ENCODE results near the gene PNMA3.

DNA sequence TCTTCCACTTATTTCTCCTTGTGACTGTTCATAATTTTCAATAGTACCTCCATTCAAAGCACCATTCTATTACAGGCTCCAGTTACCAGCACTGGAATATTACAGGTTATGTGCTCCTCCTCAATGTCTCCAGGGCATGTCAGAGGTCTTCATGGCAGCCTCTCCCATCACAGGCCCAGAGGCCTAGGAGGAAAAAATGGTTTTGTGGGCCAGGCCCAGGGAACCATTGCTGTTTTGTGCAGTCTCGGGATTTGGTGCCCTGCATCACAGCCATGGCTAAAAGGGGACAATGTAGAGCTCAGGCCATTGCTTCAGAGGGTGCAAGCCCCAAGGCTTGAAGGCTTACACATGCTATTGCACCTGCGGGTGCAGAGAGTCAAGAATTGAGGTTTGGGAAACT, 7.2 kb upstream of the PNMA3 start:
- TF ChIP-seq EZH2 (IDR thresholded peaks at IDR 0.05; ENCODE audit: low read depth), result no peak
- TF ChIP-seq, protein P1, sequence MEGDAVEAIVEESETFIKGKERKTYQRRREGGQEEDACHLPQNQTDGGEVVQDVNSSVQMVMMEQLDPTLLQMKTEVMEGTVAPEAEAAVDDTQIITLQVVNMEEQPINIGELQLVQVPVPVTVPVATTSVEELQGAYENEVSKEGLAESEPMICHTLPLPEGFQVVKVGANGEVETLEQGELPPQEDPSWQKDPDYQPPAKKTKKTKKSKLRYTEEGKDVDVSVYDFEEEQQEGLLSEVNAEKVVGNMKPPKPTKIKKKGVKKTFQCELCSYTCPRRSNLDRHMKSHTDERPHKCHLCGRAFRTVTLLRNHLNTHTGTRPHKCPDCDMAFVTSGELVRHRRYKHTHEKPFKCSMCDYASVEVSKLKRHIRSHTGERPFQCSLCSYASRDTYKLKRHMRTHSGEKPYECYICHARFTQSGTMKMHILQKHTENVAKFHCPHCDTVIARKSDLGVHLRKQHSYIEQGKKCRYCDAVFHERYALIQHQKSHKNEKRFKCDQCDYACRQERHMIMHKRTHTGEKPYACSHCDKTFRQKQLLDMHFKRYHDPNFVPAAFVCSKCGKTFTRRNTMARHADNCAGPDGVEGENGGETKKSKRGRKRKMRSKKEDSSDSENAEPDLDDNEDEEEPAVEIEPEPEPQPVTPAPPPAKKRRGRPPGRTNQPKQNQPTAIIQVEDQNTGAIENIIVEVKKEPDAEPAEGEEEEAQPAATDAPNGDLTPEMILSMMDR (conservative IDR thresholded peaks at IDR 0.05), result no peak

Data from PC-9 (cell line).